ENCODE data around the gene ZNF662. TPM values are rescaled to one million over a fixed set of nuclear protein-coding genes. Genes with fewer than 3 reads are reported as not detected.

ZNF662 gene
- total RNA-seq, 1 experiment from 2014 or later = not detected

DNA sequence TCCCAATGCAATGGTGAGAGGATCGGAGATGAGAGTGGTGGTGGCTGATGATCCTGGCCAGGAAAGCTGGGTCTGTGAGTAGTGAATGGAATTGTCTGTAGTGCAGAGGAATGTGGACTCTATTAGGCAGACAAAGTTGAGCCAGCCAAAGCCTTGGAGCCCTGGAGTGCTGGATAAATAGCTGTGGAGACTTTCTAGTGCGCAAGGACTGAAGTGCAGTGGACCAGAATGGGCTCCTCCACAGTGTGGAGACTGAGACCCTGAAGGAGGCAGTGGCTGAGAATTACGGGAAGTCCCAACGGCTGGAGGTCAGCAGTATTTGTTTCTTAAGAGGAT lies 874 bp downstream of the ZNF662 start:
- Histone ChIP-seq H3K4me2 (ENCODE audit: low read depth, low read length, poor library complexity, severe bottlenecking) (no peak overlapping the region), H3K79me2 (ENCODE audit: low read length) (no peaks in the 10 kb centered on the region), H2AFZ (ENCODE audit: low read length) (no peak overlapping the region), H3K36me3 (ENCODE audit: insufficient read depth, low read length) (no peaks in the 10 kb centered on the region), H3K9me2 (replicated peaks; ENCODE audit: insufficient read depth, low read length) (no peaks in the 10 kb centered on the region), H4K20me1 (ENCODE audit: insufficient read depth, low read depth, low read length) (no peaks in the 10 kb centered on the region), H3K27me3 (ENCODE audit: low read length) (no peaks in the 10 kb centered on the region), H3K4me3 (ENCODE audit: low read length) (no peak overlapping the region), H3K27ac (ENCODE audit: low read length) (no peak overlapping the region), H3K9ac (ENCODE audit: low read length) (no peak overlapping the region), H3K9me3 (ENCODE audit: low read length) (no peaks in the 10 kb centered on the region), H3K4me1 (ENCODE audit: low read length) (no peaks in the 10 kb centered on the region)
- no peak for DNase-seq

GRCh38 chr3:42908675-42909074 lies 2.7 kb downstream of the ZNF662 start:
- no peak overlapping the region for H3K4me2 ChIP-seq (ENCODE audit: low read depth, low read length, poor library complexity, severe bottlenecking)
- H3K9me3 ChIP-seq (ENCODE audit: low read length) = peaks cover 6% of the 10 kb centered on the region
- no peak overlapping the region for H3K4me3 ChIP-seq (ENCODE audit: low read length)
- H3K79me2 ChIP-seq (ENCODE audit: low read length) = no peaks in the 10 kb centered on the region
- no peak overlapping the region for H3K9ac ChIP-seq (ENCODE audit: low read length)
- H2AFZ ChIP-seq (ENCODE audit: low read length) = no peak overlapping the region
- H3K4me1 ChIP-seq (ENCODE audit: low read length) = no peaks in the 10 kb centered on the region
- DNase-seq = no peak
- H3K27me3 ChIP-seq (ENCODE audit: low read length) = no peaks in the 10 kb centered on the region
- H3K27ac ChIP-seq (ENCODE audit: low read length) = no peak overlapping the region
- H4K20me1 ChIP-seq (ENCODE audit: insufficient read depth, low read depth, low read length) = no peaks in the 10 kb centered on the region
- no peaks in the 10 kb centered on the region for H3K9me2 ChIP-seq (replicated peaks; ENCODE audit: insufficient read depth, low read length)
- no peaks in the 10 kb centered on the region; the same call in 1 of the 2 replicates for H3K36me3 ChIP-seq (ENCODE audit: insufficient read depth, low read length)

DNA sequence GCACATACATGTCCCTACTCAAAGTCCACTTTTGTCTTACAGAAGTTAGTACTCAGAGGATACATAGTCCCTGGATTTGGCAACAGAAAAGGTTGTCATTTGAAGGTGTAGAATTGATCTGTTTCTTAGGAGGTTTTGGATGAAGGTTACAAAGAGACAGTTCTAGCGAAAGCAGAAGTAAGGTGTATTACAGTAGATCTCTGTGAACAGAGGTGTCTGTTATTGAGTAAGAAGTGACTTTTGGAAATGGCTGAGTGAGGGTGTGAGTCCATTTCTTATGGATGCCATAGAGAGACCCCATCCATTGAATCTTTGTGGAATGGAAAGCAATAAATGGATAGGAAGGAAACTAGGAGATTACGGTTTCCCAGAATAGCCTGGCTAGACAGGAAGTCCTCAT lies 5.6 kb downstream of the ZNF662 start:
- no peak overlapping the region for H3K4me3 ChIP-seq (ENCODE audit: low read length)
- H3K4me2 ChIP-seq (ENCODE audit: low read depth, low read length, poor library complexity, severe bottlenecking) = no peak overlapping the region

GRCh38 chr3:42914771-42915515 lies 9.0 kb downstream of the ZNF662 start:
- DNase-seq = no peak
- no peaks in the 10 kb centered on the region for H3K9me2 ChIP-seq (replicated peaks; ENCODE audit: insufficient read depth, low read length)
- H2AFZ ChIP-seq (ENCODE audit: low read length) = no peak overlapping the region
- H3K27me3 ChIP-seq (ENCODE audit: low read length) = no peaks in the 10 kb centered on the region
- H3K9ac ChIP-seq (ENCODE audit: low read length) = no peak overlapping the region
- H3K36me3 ChIP-seq (ENCODE audit: insufficient read depth, low read length) = peaks cover 3% of the 10 kb centered on the region; the same call in 1 of the 2 replicates
- H4K20me1 ChIP-seq (ENCODE audit: insufficient read depth, low read depth, low read length) = no peaks in the 10 kb centered on the region
- H3K4me1 ChIP-seq (ENCODE audit: low read length) = no peaks in the 10 kb centered on the region
- H3K4me3 ChIP-seq (ENCODE audit: low read length) = no peak overlapping the region
- peaks cover 26% of the 10 kb centered on the region for H3K9me3 ChIP-seq (ENCODE audit: low read length)
- no peaks in the 10 kb centered on the region for H3K79me2 ChIP-seq (ENCODE audit: low read length)
- no peak overlapping the region for H3K27ac ChIP-seq (ENCODE audit: low read length)
- no peak overlapping the region for H3K4me2 ChIP-seq (ENCODE audit: low read depth, low read length, poor library complexity, severe bottlenecking)

More for the DNA sequence above, 5.6 kb downstream of the ZNF662 start:
- H3K4me1 ChIP-seq (ENCODE audit: low read length) = no peaks in the 10 kb centered on the region
- no peaks in the 10 kb centered on the region for H3K9me2 ChIP-seq (replicated peaks; ENCODE audit: insufficient read depth, low read length)
- H3K9me3 ChIP-seq (ENCODE audit: low read length) = peaks cover 22% of the 10 kb centered on the region
- H3K79me2 ChIP-seq (ENCODE audit: low read length) = no peaks in the 10 kb centered on the region
- H4K20me1 ChIP-seq (ENCODE audit: insufficient read depth, low read depth, low read length) = no peaks in the 10 kb centered on the region
- no peak overlapping the region for H3K9ac ChIP-seq (ENCODE audit: low read length)
- peaks cover 3% of the 10 kb centered on the region; the same call in 1 of the 2 replicates for H3K36me3 ChIP-seq (ENCODE audit: insufficient read depth, low read length)
- H3K27ac ChIP-seq (ENCODE audit: low read length) = no peak overlapping the region
- H2AFZ ChIP-seq (ENCODE audit: low read length) = no peak overlapping the region
- no peak for DNase-seq
- no peaks in the 10 kb centered on the region for H3K27me3 ChIP-seq (ENCODE audit: low read length)

DNA sequence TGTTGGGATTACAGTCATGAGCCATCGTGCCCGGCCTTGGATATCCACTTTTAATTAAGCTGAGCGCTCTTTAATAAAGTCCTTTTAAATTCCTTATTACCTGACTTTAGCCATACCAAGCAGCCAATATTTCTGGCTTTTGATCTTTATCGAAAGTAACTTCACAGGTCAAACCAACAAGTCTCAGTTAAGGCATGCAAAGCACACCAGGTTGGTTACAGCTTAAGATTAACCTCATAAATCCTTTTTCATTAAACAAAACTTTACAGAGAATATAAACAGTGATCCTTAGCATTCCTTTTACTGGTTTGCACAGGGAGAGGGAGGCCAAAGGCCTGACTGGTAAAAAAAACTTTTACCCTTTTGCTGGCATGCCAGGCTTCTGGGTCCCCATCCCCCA lies 17.7 kb downstream of the ZNF662 start:
- Histone ChIP-seq H3K9ac (ENCODE audit: low read length) (no peak overlapping the region), H3K27me3 (ENCODE audit: low read length) (no peaks in the 10 kb centered on the region), H3K27ac (ENCODE audit: low read length) (no peak overlapping the region), H3K4me1 (ENCODE audit: low read length) (no peaks in the 10 kb centered on the region), H3K9me2 (replicated peaks; ENCODE audit: insufficient read depth, low read length) (no peaks in the 10 kb centered on the region), H3K36me3 (ENCODE audit: insufficient read depth, low read length) (no peaks in the 10 kb centered on the region), H2AFZ (ENCODE audit: low read length) (no peak overlapping the region), H3K9me3 (ENCODE audit: low read length) (no peaks in the 10 kb centered on the region), H3K4me2 (ENCODE audit: low read depth, low read length, poor library complexity, severe bottlenecking) (no peak overlapping the region), H3K79me2 (ENCODE audit: low read length) (no peaks in the 10 kb centered on the region), H3K4me3 (ENCODE audit: low read length) (no peak overlapping the region), H4K20me1 (ENCODE audit: insufficient read depth, low read depth, low read length) (no peaks in the 10 kb centered on the region)
- no peak for DNase-seq

- no peaks in the 10 kb centered on the region for H3K27me3 ChIP-seq (ENCODE audit: low read length)
- no peak overlapping the region for H3K27ac ChIP-seq (ENCODE audit: low read length)
- no peaks in the 10 kb centered on the region for H3K79me2 ChIP-seq (ENCODE audit: low read length)
- H3K9me2 ChIP-seq (replicated peaks; ENCODE audit: insufficient read depth, low read length) = no peaks in the 10 kb centered on the region
- no peak overlapping the region for H3K4me2 ChIP-seq (ENCODE audit: low read depth, low read length, poor library complexity, severe bottlenecking)
- no peak overlapping the region for H2AFZ ChIP-seq (ENCODE audit: low read length)
- H3K4me3 ChIP-seq (ENCODE audit: low read length) = no peak overlapping the region
- H3K36me3 ChIP-seq (ENCODE audit: insufficient read depth, low read length) = no peaks in the 10 kb centered on the region
- H3K4me1 ChIP-seq (ENCODE audit: low read length) = no peaks in the 10 kb centered on the region
- no peak overlapping the region for H3K9ac ChIP-seq (ENCODE audit: low read length)
- H4K20me1 ChIP-seq (ENCODE audit: insufficient read depth, low read depth, low read length) = no peaks in the 10 kb centered on the region
- DNase-seq = no peak
- H3K9me3 ChIP-seq (ENCODE audit: low read length) = no peaks in the 10 kb centered on the region
Measured at GRCh38 chr3:42926310-42926709, 20.4 kb downstream of the ZNF662 start.

DNA sequence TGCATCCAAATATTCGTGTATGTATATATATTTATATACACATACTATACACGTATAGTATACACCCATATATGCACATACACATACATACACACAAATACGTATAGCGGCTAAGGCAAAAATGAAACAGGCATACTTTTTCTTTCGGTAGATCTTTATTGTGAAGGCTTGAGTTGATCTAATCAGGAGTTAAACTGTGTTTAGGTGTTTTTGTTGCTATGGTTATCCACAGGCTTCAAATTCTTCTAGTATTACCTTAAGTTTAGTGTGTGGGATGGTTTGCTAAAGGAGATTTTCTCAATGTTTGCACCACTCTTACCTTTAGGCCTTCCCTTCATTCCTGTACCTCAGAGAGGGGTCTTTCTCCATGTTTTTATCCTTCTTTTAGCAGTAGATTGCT lies 28.2 kb downstream of the ZNF662 start:
- Histone ChIP-seq H3K9me3 (ENCODE audit: low read length) (no peaks in the 10 kb centered on the region), H3K27ac (ENCODE audit: low read length) (no peak overlapping the region), H3K36me3 (ENCODE audit: insufficient read depth, low read length) (no peaks in the 10 kb centered on the region), H4K20me1 (ENCODE audit: insufficient read depth, low read depth, low read length) (no peaks in the 10 kb centered on the region), H3K9me2 (replicated peaks; ENCODE audit: insufficient read depth, low read length) (no peaks in the 10 kb centered on the region), H3K4me3 (ENCODE audit: low read length) (no peak overlapping the region), H3K4me1 (ENCODE audit: low read length) (no peaks in the 10 kb centered on the region), H3K4me2 (ENCODE audit: low read depth, low read length, poor library complexity, severe bottlenecking) (no peak overlapping the region), H3K79me2 (ENCODE audit: low read length) (no peaks in the 10 kb centered on the region), H2AFZ (ENCODE audit: low read length) (no peak overlapping the region), H3K9ac (ENCODE audit: low read length) (no peak overlapping the region), H3K27me3 (ENCODE audit: low read length) (no peaks in the 10 kb centered on the region)
- no peak for DNase-seq

GRCh38 chr3:42934910-42935309 lies 29.0 kb downstream of the ZNF662 start:
- H3K27me3 ChIP-seq (ENCODE audit: low read length) = no peaks in the 10 kb centered on the region
- H3K9me3 ChIP-seq (ENCODE audit: low read length) = no peaks in the 10 kb centered on the region
- no peaks in the 10 kb centered on the region for H3K9me2 ChIP-seq (replicated peaks; ENCODE audit: insufficient read depth, low read length)
- H3K4me2 ChIP-seq (ENCODE audit: low read depth, low read length, poor library complexity, severe bottlenecking) = no peak overlapping the region
- H3K4me1 ChIP-seq (ENCODE audit: low read length) = no peaks in the 10 kb centered on the region
- DNase-seq = no peak
- no peak overlapping the region for H3K4me3 ChIP-seq (ENCODE audit: low read length)
- H4K20me1 ChIP-seq (ENCODE audit: insufficient read depth, low read depth, low read length) = no peaks in the 10 kb centered on the region
- no peaks in the 10 kb centered on the region for H3K36me3 ChIP-seq (ENCODE audit: insufficient read depth, low read length)
- H2AFZ ChIP-seq (ENCODE audit: low read length) = no peak overlapping the region
- no peak overlapping the region for H3K27ac ChIP-seq (ENCODE audit: low read length)
- no peaks in the 10 kb centered on the region for H3K79me2 ChIP-seq (ENCODE audit: low read length)
- H3K9ac ChIP-seq (ENCODE audit: low read length) = no peak overlapping the region

Data from Karpas-422 (cell line).